HG03520 (cell line): ENCODE data around the gene LYPD1.

Experiments used
- ATAC-seq: cut with Tn5 transposase; IDR thresholded peaks from one replicate; pipeline ENCODE4 v1.9.1; 2021; ENCODE audit warnings: mild to moderate bottlenecking, moderate library complexity; ENCODE audit not compliant: unreplicated experiment

LYPD1 gene

GRCh38 chr2:132638313-132639040 is 31.5 kb downstream of the LYPD1 start:
- no peak for ATAC-seq

GRCh38 chr2:132636346-132636745 is 33.7 kb downstream of the LYPD1 start:
- no peak for ATAC-seq

- no peak for ATAC-seq
Observed at GRCh38 chr2:132633635-132634034, 36.4 kb downstream of the LYPD1 start.

- ATAC-seq: no peak
Observed at GRCh38 chr2:132632000-132632649, 37.9 kb downstream of the LYPD1 start.

GRCh38 chr2:132627536-132627935 is 42.5 kb downstream of the LYPD1 start:
- ATAC-seq: no peak

GRCh38 chr2:132623096-132623839 is 46.7 kb downstream of the LYPD1 start:
- no peak for ATAC-seq

- ATAC-seq: no peak
Observed at GRCh38 chr2:132621131-132621875, 48.7 kb downstream of the LYPD1 start.

GRCh38 chr2:132620115-132620514 is 49.9 kb downstream of the LYPD1 start:
- ATAC-seq: no peak

DNA sequence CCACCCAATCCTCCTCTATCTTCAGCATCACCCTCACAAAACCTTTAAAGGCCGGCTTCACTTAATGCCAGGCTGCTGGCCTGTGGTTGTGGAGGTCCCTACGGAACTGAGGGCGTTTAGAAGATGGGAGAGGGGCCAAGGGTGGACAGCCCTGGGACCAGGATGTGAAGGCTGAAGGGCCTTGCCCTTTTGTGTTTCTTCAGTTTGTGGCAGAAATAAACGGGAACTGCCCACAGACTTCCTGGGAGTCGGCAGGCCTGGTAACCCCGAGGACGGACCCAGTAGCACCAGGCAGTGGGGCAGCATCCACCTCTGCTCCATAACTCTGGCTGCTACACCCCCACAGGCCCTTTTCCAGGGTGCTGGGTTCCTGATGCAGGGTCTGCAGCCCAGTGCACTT is 51.3 kb downstream of the LYPD1 start:
- no peak for ATAC-seq

DNA sequence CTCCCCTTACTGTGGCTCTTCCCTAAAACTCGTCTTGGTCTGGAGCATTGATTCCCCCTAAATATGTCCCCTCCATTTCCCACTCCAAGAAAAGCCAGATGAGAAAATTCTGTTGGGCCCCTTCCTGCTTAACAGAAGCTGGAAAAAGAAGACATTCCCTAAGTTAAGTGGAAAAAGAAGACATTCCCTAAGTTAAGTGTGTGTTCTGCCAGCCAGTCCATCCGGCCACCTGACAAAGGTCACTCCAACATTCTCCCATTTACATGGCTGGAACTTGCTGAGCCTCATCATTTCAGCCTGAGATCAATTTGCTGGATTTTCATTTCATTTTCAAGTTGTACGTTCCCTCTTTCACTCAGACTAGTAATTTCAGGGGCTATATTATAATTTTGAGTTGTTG is 52.0 kb downstream of the LYPD1 start:
- ATAC-seq: no peak

GRCh38 chr2:132615329-132616085 is 54.5 kb downstream of the LYPD1 start:
- no peak for ATAC-seq

DNA sequence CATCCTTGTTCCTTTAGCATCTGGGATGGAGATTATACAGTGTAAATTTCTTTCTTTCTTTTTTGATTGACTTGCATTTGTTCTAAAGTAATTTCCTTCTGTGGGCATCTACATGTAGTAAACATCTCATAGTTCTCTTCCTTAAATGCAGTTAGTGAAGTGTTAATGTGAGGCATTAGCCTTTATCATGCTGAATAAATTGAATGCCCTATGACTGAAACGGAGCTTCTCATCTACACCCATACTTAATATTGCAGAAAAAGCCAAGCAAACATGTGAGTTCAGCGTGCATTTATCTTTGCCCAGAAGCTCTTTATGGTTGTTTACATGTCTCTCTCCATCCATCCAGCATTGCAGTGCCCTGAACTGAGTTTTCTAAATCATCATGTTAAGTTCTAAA is 58.3 kb downstream of the LYPD1 start:
- ATAC-seq: no peak

GRCh38 chr2:132609101-132609890 is 60.7 kb downstream of the LYPD1 start:
- ATAC-seq: no peak

- ATAC-seq: no peak
Observed at GRCh38 chr2:132608311-132608710, 61.7 kb downstream of the LYPD1 start.

DNA sequence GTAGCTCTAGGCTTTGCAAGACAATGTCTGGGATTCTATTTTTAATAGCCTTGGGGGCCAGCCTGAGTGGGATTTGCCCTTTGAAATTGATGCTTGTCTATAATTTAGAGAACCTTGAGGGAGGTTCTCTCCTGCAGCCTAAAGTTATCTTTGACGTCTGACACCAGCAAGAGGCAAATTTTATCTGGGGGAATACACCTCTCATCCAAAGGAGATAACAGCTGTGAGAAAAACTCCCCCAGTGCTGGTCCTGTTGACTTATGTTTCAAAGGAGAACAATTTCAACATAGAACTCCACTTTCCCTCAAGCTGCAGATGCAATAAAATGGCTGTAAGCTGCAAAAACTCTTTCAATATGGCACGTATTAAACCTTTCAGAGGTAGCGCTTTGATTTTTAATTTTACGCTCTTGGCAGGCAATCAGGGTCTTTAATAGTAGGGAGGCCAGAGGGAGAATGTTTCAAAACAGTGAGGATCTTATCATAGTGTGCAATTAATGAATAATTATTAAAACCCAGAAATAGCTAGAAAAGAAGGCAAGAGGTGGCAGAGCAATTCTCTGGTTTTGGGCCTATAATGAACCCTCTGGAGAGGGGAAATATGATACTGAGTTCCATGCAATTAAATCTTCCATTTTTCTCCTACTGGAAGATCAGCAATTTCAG is 62.4 kb downstream of the LYPD1 start:
- ATAC-seq: no peak

DNA sequence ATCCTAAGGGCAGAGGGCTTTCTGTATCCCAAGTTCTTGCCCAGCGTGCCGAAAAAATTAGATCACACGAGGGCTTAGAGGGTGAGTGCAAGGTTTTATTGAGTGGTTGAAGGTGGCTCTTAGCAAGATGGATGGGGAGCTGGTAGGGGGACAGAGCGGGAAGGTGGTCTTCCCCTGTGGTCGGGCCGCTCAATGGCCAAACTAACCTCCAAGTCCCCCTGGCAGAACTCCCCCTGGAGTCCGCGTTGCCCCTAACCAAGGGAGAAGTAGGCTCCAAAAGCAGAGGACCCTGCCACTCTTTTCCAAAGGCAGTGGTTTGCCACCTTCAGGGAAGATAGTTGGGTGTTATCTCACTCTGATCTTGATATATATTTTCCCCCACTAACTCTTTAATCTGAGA is 63.4 kb downstream of the LYPD1 start:
- ATAC-seq: no peak

DNA sequence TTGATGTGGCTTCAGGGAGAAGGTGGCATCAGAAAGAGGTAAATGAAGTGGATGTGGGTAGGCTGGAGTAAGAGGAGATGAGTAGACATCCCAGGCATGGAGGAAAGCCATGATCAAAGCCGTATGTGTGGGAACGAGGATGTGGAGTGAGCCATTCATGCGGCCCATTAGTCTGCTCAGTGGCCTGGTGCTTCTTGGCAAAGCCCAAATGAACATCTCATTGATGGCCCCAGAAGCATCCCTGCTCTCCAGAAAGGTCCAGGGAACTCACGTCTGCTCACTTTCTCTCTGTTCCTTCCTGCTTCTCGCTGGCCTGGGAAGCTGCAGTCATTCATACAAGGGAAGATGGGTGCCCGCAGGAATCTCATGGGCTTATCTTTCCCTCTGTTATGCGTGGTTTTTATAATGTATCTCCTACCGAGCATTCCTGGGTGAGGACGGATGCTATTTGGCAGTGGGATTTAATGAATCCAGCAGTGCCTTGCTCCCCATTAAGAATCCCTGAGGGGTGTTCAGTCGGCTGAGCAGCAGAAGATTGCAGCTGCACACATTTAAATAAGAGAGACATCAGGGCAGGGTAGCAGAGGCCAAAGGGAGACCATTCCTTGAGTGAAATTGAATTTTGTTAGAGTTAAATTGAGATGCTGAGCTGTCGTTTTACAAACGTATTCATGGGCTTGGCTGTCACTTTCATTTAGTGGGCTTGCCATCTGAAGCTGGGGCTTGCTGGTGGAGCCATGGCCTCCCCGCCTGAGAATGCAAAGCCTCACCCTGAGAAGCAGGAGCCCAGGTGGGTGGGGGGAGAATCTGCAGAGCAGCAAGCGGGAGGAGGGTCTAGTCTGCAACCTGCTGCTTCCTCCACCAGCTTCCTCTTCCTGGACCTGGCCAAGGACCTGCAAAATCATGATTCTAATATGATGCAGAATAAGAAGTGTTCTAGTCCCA is 64.5 kb downstream of the LYPD1 start:
- no peak for ATAC-seq

DNA sequence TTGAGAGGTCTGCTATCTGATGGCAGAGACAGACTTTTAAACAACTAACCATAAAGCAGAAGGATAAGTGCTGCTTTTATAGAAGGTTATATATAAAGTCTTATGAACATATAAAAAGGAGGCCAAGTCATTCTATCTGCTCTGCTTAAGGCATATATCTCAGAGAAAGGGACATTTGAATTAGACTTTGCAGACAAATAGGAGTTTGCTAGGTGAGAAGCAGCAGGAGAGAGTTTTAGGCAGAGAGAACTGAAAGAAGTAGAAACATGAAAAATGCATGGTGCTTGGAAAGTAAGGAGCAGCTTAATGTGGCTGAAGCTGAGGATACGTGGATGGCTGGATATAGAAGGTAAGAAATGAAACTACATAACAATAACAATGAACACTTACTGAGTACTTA is 65.4 kb downstream of the LYPD1 start:
- ATAC-seq: no peak
